ENCODE results near the gene SNED1.

Gene SNED1

DNA sequence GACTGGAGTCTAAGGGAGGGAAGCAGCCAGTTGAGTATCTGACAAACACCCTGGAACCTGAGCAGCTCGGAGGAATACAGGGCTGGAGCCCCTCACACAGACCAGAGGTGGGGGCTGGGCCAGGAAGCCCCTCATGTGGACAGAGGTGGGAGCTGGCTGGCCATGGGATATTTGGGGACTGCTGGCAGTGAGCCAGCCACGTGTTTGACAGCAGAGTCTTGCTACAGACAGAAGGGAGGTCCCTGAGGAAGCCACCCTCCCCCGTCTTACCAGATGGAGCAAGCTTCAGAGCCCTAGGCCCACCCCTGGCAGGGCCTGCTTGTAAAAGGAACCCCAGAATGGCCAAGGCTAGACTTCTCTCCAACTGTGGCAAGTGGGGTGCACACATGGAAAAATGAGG lies 107.2 kb downstream of the SNED1 start:
- ChIA-PET CTCF (interaction anchor here (0.7 to 1.5 kb wide), 2 partner anchors 192 to 223 kb away, joined by 3 read pairs; no protein-coding TSS in a partner anchor), POLR2A (no interaction called here)
- no peak for DNase-seq (ENCODE audit: low read depth, low spot score)
- no peak overlapping the region for H3K4me3 ChIP-seq (ENCODE audit: low read depth, low read length)
- TF ChIP-seq, protein P1, sequence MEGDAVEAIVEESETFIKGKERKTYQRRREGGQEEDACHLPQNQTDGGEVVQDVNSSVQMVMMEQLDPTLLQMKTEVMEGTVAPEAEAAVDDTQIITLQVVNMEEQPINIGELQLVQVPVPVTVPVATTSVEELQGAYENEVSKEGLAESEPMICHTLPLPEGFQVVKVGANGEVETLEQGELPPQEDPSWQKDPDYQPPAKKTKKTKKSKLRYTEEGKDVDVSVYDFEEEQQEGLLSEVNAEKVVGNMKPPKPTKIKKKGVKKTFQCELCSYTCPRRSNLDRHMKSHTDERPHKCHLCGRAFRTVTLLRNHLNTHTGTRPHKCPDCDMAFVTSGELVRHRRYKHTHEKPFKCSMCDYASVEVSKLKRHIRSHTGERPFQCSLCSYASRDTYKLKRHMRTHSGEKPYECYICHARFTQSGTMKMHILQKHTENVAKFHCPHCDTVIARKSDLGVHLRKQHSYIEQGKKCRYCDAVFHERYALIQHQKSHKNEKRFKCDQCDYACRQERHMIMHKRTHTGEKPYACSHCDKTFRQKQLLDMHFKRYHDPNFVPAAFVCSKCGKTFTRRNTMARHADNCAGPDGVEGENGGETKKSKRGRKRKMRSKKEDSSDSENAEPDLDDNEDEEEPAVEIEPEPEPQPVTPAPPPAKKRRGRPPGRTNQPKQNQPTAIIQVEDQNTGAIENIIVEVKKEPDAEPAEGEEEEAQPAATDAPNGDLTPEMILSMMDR (IDR thresholded peaks at IDR 0.05; ENCODE audit: insufficient read depth, low read length, missing control alignments) = no peak

- CTCF ChIA-PET = interaction anchor here (1.0 kb wide), 1 partner anchor 194 kb away, joined by 3 read pairs; no protein-coding TSS in a partner anchor
- POLR2A ChIA-PET = no interaction called here
- TF ChIP-seq, protein P1 (IDR thresholded peaks at IDR 0.05; ENCODE audit: insufficient read depth, low read length, missing control alignments) = no peak
Observed at GRCh38 chr2:241107031-241107783, 108.8 kb downstream of the SNED1 start.

DNA sequence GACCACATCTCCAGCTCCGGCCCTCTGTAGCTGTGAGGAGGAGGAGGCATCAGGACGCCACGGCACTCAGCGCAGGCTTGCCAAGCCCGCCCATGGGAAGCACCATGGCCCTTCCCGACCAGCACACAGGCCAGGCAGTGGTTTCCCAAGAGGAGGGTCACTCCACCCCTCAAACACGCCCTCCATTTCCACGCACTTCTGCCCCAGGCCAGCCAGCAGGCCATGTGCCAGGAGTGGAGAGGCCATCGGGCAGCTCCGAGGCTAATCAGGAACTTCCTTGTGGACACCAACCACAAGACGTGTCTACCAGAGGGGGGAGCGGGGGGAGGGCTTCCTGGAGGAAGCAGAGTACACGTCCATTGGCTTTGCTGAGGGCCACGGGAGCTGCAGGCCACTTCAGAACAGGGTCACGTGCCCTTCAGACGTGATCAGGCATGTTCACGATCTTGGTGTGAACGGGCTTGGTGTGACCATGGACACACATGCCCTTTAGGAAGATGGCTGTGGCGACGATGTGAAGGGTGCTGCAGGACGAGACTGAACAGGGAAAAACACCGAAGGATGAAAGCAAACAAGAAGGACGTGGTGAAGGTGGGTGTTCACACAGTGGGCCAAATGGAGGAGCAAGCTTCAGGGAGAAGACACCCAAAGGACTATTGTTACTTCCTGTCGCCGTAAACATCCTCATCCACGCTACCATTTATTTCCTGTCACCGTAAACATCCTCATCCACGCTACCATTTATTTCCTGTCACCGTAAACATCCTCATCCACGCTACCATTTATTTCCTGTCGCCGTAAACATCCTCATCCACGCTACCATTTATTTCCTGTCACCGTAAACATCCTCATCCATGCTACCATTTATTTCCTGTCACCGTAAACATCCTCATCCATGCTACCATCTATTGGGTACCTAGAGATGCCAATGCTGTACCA lies 110.1 kb downstream of the SNED1 start:
- TF ChIP-seq, protein P1 (IDR thresholded peaks at IDR 0.05; ENCODE audit: insufficient read depth, low read length, missing control alignments) = no peak
- CTCF ChIA-PET = no interaction called here
- no peak for DNase-seq (ENCODE audit: low read depth, low spot score)
- H3K4me3 ChIP-seq (ENCODE audit: low read depth, low read length) = no peak overlapping the region
- POLR2A ChIA-PET = no interaction called here

More at GRCh38 chr2:241107031-241107783, 108.8 kb downstream of the SNED1 start:
- no peak for DNase-seq (ENCODE audit: low read depth, low spot score)
- no peak overlapping the region for H3K4me3 ChIP-seq (ENCODE audit: low read depth, low read length)

- H3K4me3 ChIP-seq (ENCODE audit: low read depth, low read length) = no peak overlapping the region
- no peak for DNase-seq (ENCODE audit: low read depth, low spot score)
- POLR2A ChIA-PET = interaction anchor here (0.6 kb wide), 1 partner anchor 22 kb away, joined by 3 read pairs; no protein-coding TSS in a partner anchor
- CTCF ChIA-PET = interaction anchor here (1.0 kb wide), 1 partner anchor 195 kb away, joined by 3 read pairs; no protein-coding TSS in a partner anchor
- TF ChIP-seq, protein P1 (IDR thresholded peaks at IDR 0.05; ENCODE audit: insufficient read depth, low read length, missing control alignments) = no peak
Observed at GRCh38 chr2:241109210-241110088, 111.0 kb downstream of the SNED1 start.

- no peak for DNase-seq (ENCODE audit: low read depth, low spot score)
- TF ChIP-seq, protein P1 (IDR thresholded peaks at IDR 0.05; ENCODE audit: insufficient read depth, low read length, missing control alignments) = no peak
- POLR2A ChIA-PET = interaction anchor here (0.6 kb wide), 1 partner anchor 21 kb away, joined by 3 read pairs; no protein-coding TSS in a partner anchor
Observed at GRCh38 chr2:241110089-241110606, 111.7 kb downstream of the SNED1 start.

More at GRCh38 chr2:241110089-241110606, 111.7 kb downstream of the SNED1 start:
- no peak overlapping the region for H3K4me3 ChIP-seq (ENCODE audit: low read depth, low read length)
- CTCF ChIA-PET = interaction anchor here (1.0 kb wide), 1 partner anchor 196 kb away, joined by 3 read pairs; no protein-coding TSS in a partner anchor
